HG02981 (cell line): ENCODE data around the gene NUDT14.

Source experiments
- ATAC-seq: cut with Tn5 transposase; IDR thresholded peaks from one replicate; pipeline ENCODE4 v1.9.1; 2021; ENCODE audit warnings: mild to moderate bottlenecking, moderate library complexity; ENCODE audit not compliant: unreplicated experiment

NUDT14 gene

GRCh38 chr14:105136401-105137322 is 44.5 kb downstream of the NUDT14 start:
- no peak for ATAC-seq

- no peak for ATAC-seq
Measured at GRCh38 chr14:105135700-105136395, 45.3 kb downstream of the NUDT14 start.

- ATAC-seq: no peak
Measured at GRCh38 chr14:105132921-105133654, 48.0 kb downstream of the NUDT14 start.

- no peak for ATAC-seq
Measured at GRCh38 chr14:105131241-105131640, 49.9 kb downstream of the NUDT14 start.

GRCh38 chr14:105128059-105128458 is 53.1 kb downstream of the NUDT14 start:
- no peak for ATAC-seq

GRCh38 chr14:105126981-105127329 is 54.2 kb downstream of the NUDT14 start:
- ATAC-seq: no peak

- no peak for ATAC-seq
Measured at GRCh38 chr14:105126126-105126980, 54.8 kb downstream of the NUDT14 start.

GRCh38 chr14:105124823-105125222 is 56.3 kb downstream of the NUDT14 start:
- ATAC-seq: no peak

- no peak for ATAC-seq
Measured at GRCh38 chr14:105123981-105124765, 56.9 kb downstream of the NUDT14 start.

- ATAC-seq: no peak
Measured at GRCh38 chr14:105123064-105123665, 57.9 kb downstream of the NUDT14 start.
